GM15510 (cell line): Measurements from ENCODE around the gene CD300H.

Experiments
- POLR2A ChIP-seq: IDR thresholded peaks from 3 replicates; pipeline ENCODE4 v1.6.1; 2011; ENCODE audit warnings: borderline replicate concordance; ENCODE audit not compliant: insufficient read length; ENCODE audit errors: extremely low read depth

CD300H gene

GRCh38 chr17:74568106-74568873 is 981 bp upstream of the CD300H start:
- no peak for TF ChIP-seq POLR2A

- TF ChIP-seq POLR2A, result no peak
These were observed 1.1 kb downstream of the CD300H start for GRCh38 chr17:74566132-74566753.

GRCh38 chr17:74565126-74565525 is 2.2 kb downstream of the CD300H start:
- TF ChIP-seq POLR2A, result no peak

GRCh38 chr17:74563358-74563757 is 4.0 kb downstream of the CD300H start:
- no peak for TF ChIP-seq POLR2A

- TF ChIP-seq POLR2A, result no peak
These were observed 5.7 kb downstream of the CD300H start for GRCh38 chr17:74561586-74561985.

- TF ChIP-seq POLR2A, result no peak
These were observed 8.3 kb downstream of the CD300H start for GRCh38 chr17:74558882-74559519.

GRCh38 chr17:74555427-74555940 is 11.8 kb downstream of the CD300H start:
- TF ChIP-seq POLR2A, result no peak

- TF ChIP-seq POLR2A, result no peak
These were observed 12.4 kb downstream of the CD300H start for GRCh38 chr17:74554909-74555308.

- no peak for TF ChIP-seq POLR2A
These were observed 15.3 kb downstream of the CD300H start for GRCh38 chr17:74552037-74552436.

GRCh38 chr17:74550602-74551001 is 16.7 kb downstream of the CD300H start:
- no peak for TF ChIP-seq POLR2A

GRCh38 chr17:74549343-74549742 is 18.0 kb downstream of the CD300H start:
- TF ChIP-seq POLR2A, result no peak

GRCh38 chr17:74547736-74548135 is 19.6 kb downstream of the CD300H start:
- no peak for TF ChIP-seq POLR2A

GRCh38 chr17:74547264-74547663 is 20.0 kb downstream of the CD300H start:
- TF ChIP-seq POLR2A, result no peak

- TF ChIP-seq POLR2A, result no peak
These were observed 20.7 kb downstream of the CD300H start for GRCh38 chr17:74546586-74546985.

- no peak for TF ChIP-seq POLR2A
These were observed 21.5 kb downstream of the CD300H start, which contains the start of gene CD300C for GRCh38 chr17:74545843-74546230. CD300C (minus strand) TSS chr17:74546115; CDS start chr17:74545782, 333 bp downstream.

- no peak for TF ChIP-seq POLR2A
These were observed 22.1 kb downstream of the CD300H start for GRCh38 chr17:74544991-74545842.
